ENCODE results near the gene NGDN.

NGDN gene

DNA sequence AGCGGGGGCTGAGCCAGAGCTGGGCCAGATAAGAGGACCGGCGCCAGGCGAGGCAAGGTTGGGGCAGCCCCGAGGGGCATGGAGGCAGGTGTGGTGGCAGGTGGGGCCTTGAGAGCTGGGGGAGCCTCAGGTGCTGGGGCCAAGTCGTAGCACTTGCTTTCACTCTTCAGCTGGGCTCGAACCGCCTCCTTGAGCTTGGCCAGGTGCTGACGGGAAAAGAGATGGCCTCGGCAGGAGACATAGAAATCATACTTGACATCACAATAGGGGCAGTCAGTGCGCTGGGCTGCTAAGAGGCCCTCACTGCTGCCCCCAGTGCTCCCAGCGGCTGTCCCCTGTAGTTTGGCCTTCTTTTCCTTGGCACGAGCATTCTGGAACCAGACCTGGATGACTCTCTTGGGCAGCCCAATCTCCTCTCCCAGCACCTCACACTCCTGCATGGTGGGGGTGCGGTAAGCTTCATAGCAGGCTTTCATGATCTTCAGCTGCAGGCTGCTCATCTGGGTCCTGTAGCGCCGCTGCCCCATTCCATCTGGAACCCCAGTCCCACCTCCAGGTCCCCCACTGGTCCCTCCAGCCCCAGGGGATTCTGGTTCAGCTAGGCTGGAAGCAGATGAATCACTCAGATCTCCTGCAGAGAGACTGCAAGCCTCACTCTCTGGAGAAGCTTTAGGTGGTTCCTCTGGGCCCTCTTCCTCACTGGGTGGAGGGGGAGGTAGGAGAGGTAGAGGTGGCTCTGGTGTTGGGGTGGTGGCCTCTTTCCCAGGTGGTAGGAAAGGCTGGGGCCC, 53.9 kb downstream of the NGDN start:
- no peak for DNase-seq

DNA sequence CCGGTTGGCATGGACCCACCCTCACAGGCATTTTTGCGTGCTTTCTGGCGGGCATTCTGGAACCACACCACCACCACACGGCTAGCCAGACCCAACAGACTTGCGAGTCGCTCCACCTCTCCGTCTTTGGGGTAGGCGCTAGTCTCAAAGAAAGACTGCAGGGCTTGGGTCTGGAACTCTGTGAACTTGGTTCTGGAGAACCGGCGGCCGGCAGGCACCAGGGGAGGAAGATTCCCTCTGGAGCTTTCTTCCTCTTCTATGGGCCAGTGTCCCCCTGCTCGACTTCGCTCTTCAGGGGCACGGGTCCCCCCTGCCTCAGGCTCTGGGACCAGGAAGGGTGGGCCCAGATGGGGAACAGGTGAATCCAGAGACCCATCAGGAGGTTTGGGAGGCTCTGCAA, 55.5 kb downstream of the NGDN start:
- no peak for DNase-seq

DNA sequence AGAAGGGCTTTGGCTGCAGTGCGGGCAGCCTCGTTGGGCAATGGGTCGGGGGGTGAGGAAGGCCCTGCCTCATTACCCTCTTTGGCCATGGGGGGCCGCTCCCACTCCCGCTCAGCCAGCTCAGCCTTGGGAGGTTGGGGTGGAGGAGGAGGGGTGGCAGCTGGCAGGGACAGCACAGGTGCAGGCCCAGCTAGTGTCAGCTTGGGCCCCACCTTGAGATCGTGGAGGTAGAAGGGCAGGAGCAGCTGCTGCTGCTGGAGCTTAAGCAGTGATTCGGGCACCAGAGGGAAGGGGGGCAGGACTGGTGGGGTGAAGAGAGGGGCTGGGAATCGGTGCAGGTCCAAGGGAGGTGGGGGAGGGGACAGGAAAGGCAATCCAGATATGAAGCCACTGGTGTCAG, 56.1 kb downstream of the NGDN start:
- no peak for DNase-seq

Measured in AML-193 (cell line).